ENCODE data around the gene CNIH3. TPM values are rescaled to one million over a fixed set of nuclear protein-coding genes. Genes with fewer than 3 reads are reported as not detected.

CNIH3 gene
- total and polyA plus RNA-seq, 10 of the 15 experiments (the other 5 are each of a cell fraction or from before 2014, with no cell fraction given): 0.77 to 5.8 (median 1.8) TPM

DNA sequence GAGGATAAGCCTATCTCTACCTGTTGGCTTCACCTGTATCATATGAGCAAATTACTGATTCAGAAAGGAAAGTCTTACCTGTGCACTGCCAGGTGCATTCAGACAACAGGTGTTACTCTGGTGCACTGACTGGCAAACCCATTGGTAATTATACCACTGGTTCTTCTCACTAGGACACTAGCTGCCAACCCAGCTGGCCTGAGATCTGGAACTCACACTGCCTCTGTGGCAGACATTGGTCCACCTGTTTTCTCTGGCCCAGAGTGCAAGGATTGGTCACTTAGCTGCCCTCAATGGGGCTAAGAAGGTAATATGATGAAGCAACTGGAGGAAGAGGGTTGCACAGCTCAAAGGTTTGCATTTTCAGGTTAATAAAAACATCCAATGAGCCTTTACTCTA, 173.2 kb downstream of the CNIH3 start:
- H3K9me3 ChIP-seq (replicated peaks; ENCODE audit: control insufficient read depth, insufficient read depth, low read length): peaks cover 8% of the 10 kb centered on the region; the same call in 2 of the 3 replicates
- H3K9ac ChIP-seq (ENCODE audit: control insufficient read depth, insufficient read depth, low read length): no peak overlapping the region
- no peak for TF ChIP-seq YY1 (IDR thresholded peaks at IDR 0.05; ENCODE audit: low read depth, low read length)
- no peak for TF ChIP-seq CREM (IDR thresholded peaks at IDR 0.05; ENCODE audit: low read depth)
- no peak for TF ChIP-seq FOXM1 (IDR thresholded peaks at IDR 0.05; ENCODE audit: low read depth, low read length)
- TF ChIP-seq EZH2 (IDR thresholded peaks at IDR 0.05; ENCODE audit: borderline replicate concordance, control insufficient read depth, low read depth, low read length): no peak
- TF ChIP-seq, protein P1, sequence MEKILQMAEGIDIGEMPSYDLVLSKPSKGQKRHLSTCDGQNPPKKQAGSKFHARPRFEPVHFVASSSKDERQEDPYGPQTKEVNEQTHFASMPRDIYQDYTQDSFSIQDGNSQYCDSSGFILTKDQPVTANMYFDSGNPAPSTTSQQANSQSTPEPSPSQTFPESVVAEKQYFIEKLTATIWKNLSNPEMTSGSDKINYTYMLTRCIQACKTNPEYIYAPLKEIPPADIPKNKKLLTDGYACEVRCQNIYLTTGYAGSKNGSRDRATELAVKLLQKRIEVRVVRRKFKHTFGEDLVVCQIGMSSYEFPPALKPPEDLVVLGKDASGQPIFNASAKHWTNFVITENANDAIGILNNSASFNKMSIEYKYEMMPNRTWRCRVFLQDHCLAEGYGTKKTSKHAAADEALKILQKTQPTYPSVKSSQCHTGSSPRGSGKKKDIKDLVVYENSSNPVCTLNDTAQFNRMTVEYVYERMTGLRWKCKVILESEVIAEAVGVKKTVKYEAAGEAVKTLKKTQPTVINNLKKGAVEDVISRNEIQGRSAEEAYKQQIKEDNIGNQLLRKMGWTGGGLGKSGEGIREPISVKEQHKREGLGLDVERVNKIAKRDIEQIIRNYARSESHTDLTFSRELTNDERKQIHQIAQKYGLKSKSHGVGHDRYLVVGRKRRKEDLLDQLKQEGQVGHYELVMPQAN (conservative IDR thresholded peaks at IDR 0.05): no peak
- TF ChIP-seq, protein P2, sequence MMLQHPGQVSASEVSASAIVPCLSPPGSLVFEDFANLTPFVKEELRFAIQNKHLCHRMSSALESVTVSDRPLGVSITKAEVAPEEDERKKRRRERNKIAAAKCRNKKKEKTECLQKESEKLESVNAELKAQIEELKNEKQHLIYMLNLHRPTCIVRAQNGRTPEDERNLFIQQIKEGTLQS (IDR thresholded peaks at IDR 0.05; ENCODE audit: borderline replicate concordance, extremely low read depth, low read depth, low read length): no peak
- no peak for TF ChIP-seq BRCA1 (IDR thresholded peaks at IDR 0.05; ENCODE audit: low read depth, low read length)
- no peak for TF ChIP-seq SUPT20H (IDR thresholded peaks at IDR 0.05; ENCODE audit: borderline replicate concordance, control insufficient read depth, low read depth, low read length)
- no peak for TF ChIP-seq MYB (IDR thresholded peaks at IDR 0.05; ENCODE audit: borderline replicate concordance, low read depth, low read length)
- TF ChIP-seq NBN (IDR thresholded peaks at IDR 0.05): no peak
- TF ChIP-seq POLR2AphosphoS5 (IDR thresholded peaks at IDR 0.05; ENCODE audit: low read length): no peak
- TF ChIP-seq, protein P3, sequence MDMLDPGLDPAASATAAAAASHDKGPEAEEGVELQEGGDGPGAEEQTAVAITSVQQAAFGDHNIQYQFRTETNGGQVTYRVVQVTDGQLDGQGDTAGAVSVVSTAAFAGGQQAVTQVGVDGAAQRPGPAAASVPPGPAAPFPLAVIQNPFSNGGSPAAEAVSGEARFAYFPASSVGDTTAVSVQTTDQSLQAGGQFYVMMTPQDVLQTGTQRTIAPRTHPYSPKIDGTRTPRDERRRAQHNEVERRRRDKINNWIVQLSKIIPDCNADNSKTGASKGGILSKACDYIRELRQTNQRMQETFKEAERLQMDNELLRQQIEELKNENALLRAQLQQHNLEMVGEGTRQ (IDR thresholded peaks at IDR 0.05; ENCODE audit: borderline replicate concordance, low read depth, low read length): no peak
- TF ChIP-seq RBBP5 (conservative IDR thresholded peaks at IDR 0.05): no peak
- SMC1A ChIA-PET (ENCODE audit: uncharacterized antibody, unreplicated experiment): interaction anchor here (1.2 to 2.5 kb wide), 3 partner anchors 16 to 88 kb away, joined by 3 to 7 read pairs (median 4); no protein-coding TSS in a partner anchor
- in situ Hi-C loops (cut with MboI) (no loop called here), intact Hi-C loops (cut with micrococcal nuclease; ENCODE audit: unreplicated experiment) (no loop called here)
- CTCF ChIA-PET: interaction anchor here (1.7 kb wide), 1 partner anchor 9 kb away, joined by 5 read pairs; no protein-coding TSS in a partner anchor
- no peak for FAIRE-seq
- POLR2A ChIA-PET: interaction anchor here (1.1 to 1.3 kb wide), 2 partner anchors 12 to 55 kb away, joined by 3 to 4 read pairs; no protein-coding TSS in a partner anchor
- no peak for ATAC-seq
- H3K4me1 ChIP-seq (ENCODE audit: control insufficient read depth, insufficient read depth, low read length): no peaks in the 10 kb centered on the region; the same call in 1 of the 2 replicates
- no TSS peak for BruUV-seq (replicated peaks)
- H3K27me3 ChIP-seq (replicated peaks in 1 of 2; ENCODE audit: control insufficient read depth in 2 of 2, insufficient read depth in 2 of 2, low read length in 1 of 2): no peaks in the 10 kb centered on the region
- H2AFZ ChIP-seq (ENCODE audit: control insufficient read depth, low read depth, low read length): no peak overlapping the region
- no peak overlapping the region for H3K4me2 ChIP-seq (ENCODE audit: control insufficient read depth, insufficient read depth)
- RAD21 ChIA-PET (ENCODE audit: unreplicated experiment): interaction anchor here (1.3 kb wide), 1 partner anchor 62 kb away, joined by 3 read pairs; no protein-coding TSS in a partner anchor
- H3K4me3 ChIP-seq: no peak overlapping the region
- DNase-seq (ENCODE audit: low read depth, low spot score): no peak
- no peak overlapping the region for H3K27ac ChIP-seq (ENCODE audit: control insufficient read depth, insufficient read depth)
- H3K36me3 ChIP-seq (ENCODE audit: control insufficient read depth in 2 of 2, insufficient read depth in 2 of 2, low read length in 1 of 2): no peaks in the 10 kb centered on the region
- no peaks in the 10 kb centered on the region for H3K79me2 ChIP-seq (ENCODE audit: control insufficient read depth, insufficient read depth, low read length)
- H4K20me1 ChIP-seq (ENCODE audit: control insufficient read depth, insufficient read depth): no peaks in the 10 kb centered on the region

Other genes starting within 250 kb of the CNIH3 start
- gene WDR26, start 181.5 kb upstream of the CNIH3 start, total RNA-seq (2014; rRNA removed): 20.4 and 24.5 TPM in 2 replicates
- 28.4 and 32.3 TPM in 2 replicates for gene WDR26, start 181.5 kb upstream of the CNIH3 start, total RNA-seq (2014; rRNA removed; fragmentation: Illumina TruSeq; extraction: Trizol)
- 47.0 and 47.5 TPM in 2 replicates for gene WDR26, start 181.5 kb upstream of the CNIH3 start, total RNA-seq (2021)
- gene WDR26, start 181.5 kb upstream of the CNIH3 start, polyA plus RNA-seq (2011; rRNA removed): 46.9 and 60.9 TPM in 2 replicates
- 40.4 and 54.6 TPM in 2 replicates for gene WDR26, start 181.5 kb upstream of the CNIH3 start, polyA plus RNA-seq (2014; fragmentation: Illumina TruSeq; extraction: Trizol)
- 10 to 100 TPM in 1 of 2 experiments, 1 to 10 TPM in 1; 8.9 to 10.5 TPM for gene WDR26, start 181.5 kb upstream of the CNIH3 start, polyA plus RNA-seq (2014; fragmentation: Nextera tagmentation; extraction: Ambion mirVana)
- 33.5 and 33.7 TPM in 2 replicates for gene WDR26, start 181.5 kb upstream of the CNIH3 start, polyA plus RNA-seq (2014; rRNA removed)
- 1 to 10 TPM; 6.6 to 7.1 TPM for gene WDR26, start 181.5 kb upstream of the CNIH3 start, polyA plus RNA-seq (2016; fragmentation: Nextera tagmentation; extraction: Ambion mirVana)

Data from GM12878 (cell line).